ENCODE measurements around the gene ATXN7.

Gene ATXN7

GRCh38 chr3:63864008-63864964 lies 619 bp downstream of the ATXN7 start:
- peak; percentile 44 for DNase-seq

GRCh38 chr3:63864965-63865327 lies 1.3 kb downstream of the ATXN7 start:
- no peak for DNase-seq

GRCh38 chr3:63867225-63867624 lies 3.6 kb downstream of the ATXN7 start:
- no peak for DNase-seq

- DNase-seq, result no peak
Measured at GRCh38 chr3:63869940-63870614, 6.4 kb downstream of the ATXN7 start.

GRCh38 chr3:63870615-63871005 lies 6.9 kb downstream of the ATXN7 start:
- DNase-seq, result no peak

GRCh38 chr3:63872135-63872924 lies 8.7 kb downstream of the ATXN7 start:
- no peak for DNase-seq

- no peak for DNase-seq
Measured at GRCh38 chr3:63874769-63875168, 11.1 kb downstream of the ATXN7 start.

- no peak for DNase-seq
Measured at GRCh38 chr3:63875510-63875909, 11.8 kb downstream of the ATXN7 start.

GRCh38 chr3:63876260-63876659 lies 12.6 kb downstream of the ATXN7 start:
- no peak for DNase-seq

GRCh38 chr3:63877737-63878393 lies 14.2 kb downstream of the ATXN7 start:
- no peak for DNase-seq

GRCh38 chr3:63878394-63879060 lies 14.9 kb downstream of the ATXN7 start:
- no peak for DNase-seq

- DNase-seq, result no peak
Measured at GRCh38 chr3:63880653-63881052, 17.0 kb downstream of the ATXN7 start.

GRCh38 chr3:63886858-63887257 lies 23.2 kb downstream of the ATXN7 start:
- no peak for DNase-seq

- DNase-seq, result no peak
Measured at GRCh38 chr3:63891518-63891917, 27.9 kb downstream of the ATXN7 start.

GRCh38 chr3:63892773-63893352 lies 29.2 kb downstream of the ATXN7 start:
- no peak for DNase-seq

- DNase-seq, result no peak
Measured at GRCh38 chr3:63895422-63896189, 31.9 kb downstream of the ATXN7 start.

- DNase-seq, result no peak
Measured at GRCh38 chr3:63896332-63897030, 32.8 kb downstream of the ATXN7 start.

GRCh38 chr3:63900010-63900409 lies 36.3 kb downstream of the ATXN7 start:
- no peak for DNase-seq

- DNase-seq, result no peak
Measured at GRCh38 chr3:63900459-63900858, 36.8 kb downstream of the ATXN7 start.

Data from CD4-positive, alpha-beta T cell treated with Interleukin-12 subunit alpha and Interleukin-12 subunit beta, for 1 hour (primary cell).